H9 (cell line): ENCODE measurements around the gene FGF11. TPM values are rescaled to one million over a fixed set of nuclear protein-coding genes. Genes with fewer than 3 reads are reported as not detected.
A peak's percentile ranks its signal among the peaks of the same experiment; 100 is the strongest.

Source experiments
- DNase-seq: peaks from one replicate; pipeline ENCODE4 v3.0.0-alpha.2; 2017
- H2AFZ ChIP-seq: one replicate; pipeline ENCODE4 v1.6.1; 2013; ENCODE audit warnings: mild to moderate bottlenecking, low read length, control low read depth, moderate library complexity
- H2AK5ac ChIP-seq: 2 replicates; pipeline ENCODE4 v1.6.1; 2013; ENCODE audit warnings: low read length, control low read depth, mixed read lengths; ENCODE audit not compliant: insufficient read length
- H2BK120ac ChIP-seq: one replicate; pipeline ENCODE4 v1.6.1; 2013; ENCODE audit warnings: low read depth, mild to moderate bottlenecking, low read length, control low read depth, inconsistent platforms; ENCODE audit not compliant: poor library complexity, severe bottlenecking
- H2BK12ac ChIP-seq: 2 replicates; pipeline ENCODE4 v1.6.1; 2013; ENCODE audit warnings: low read length, control low read depth, mixed read lengths, low read depth; ENCODE audit not compliant: insufficient read length
- H2BK15ac ChIP-seq: 2 replicates; pipeline ENCODE4 v1.6.1; 2013; ENCODE audit warnings: low read depth, low read length, control low read depth
- H2BK20ac ChIP-seq: one replicate; pipeline ENCODE4 v1.6.1; 2013; ENCODE audit warnings: low read depth, mild to moderate bottlenecking, low read length, control low read depth, inconsistent platforms; ENCODE audit not compliant: poor library complexity, severe bottlenecking
- H2BK5ac ChIP-seq: 2 replicates; pipeline ENCODE4 v1.6.1; 2013; ENCODE audit warnings: low read length, control low read depth, mixed read lengths; ENCODE audit not compliant: insufficient read length
- H3K14ac ChIP-seq: 2 replicates; pipeline ENCODE4 v1.6.1; 2013; ENCODE audit warnings: low read length, control low read depth; ENCODE audit not compliant: insufficient read depth
- H3K18ac ChIP-seq: 2 replicates; pipeline ENCODE4 v1.6.1; 2013; ENCODE audit warnings: low read depth, mild to moderate bottlenecking, mixed read lengths, low read length, control low read depth; ENCODE audit not compliant: insufficient read length
- H3K23ac ChIP-seq: 2 replicates; pipeline ENCODE4 v1.6.1; 2013; ENCODE audit warnings: low read length, control low read depth, mixed read lengths, low read depth; ENCODE audit not compliant: insufficient read length
- H3K23me2 ChIP-seq: 2 replicates; pipeline ENCODE4 v1.6.1; 2013; ENCODE audit warnings: low read depth, mild to moderate bottlenecking, mixed read lengths, low read length, control low read depth; ENCODE audit not compliant: insufficient read length, poor library complexity, severe bottlenecking
- H3K27ac ChIP-seq: 2 replicates; pipeline ENCODE4 v1.5.1; 2013; ENCODE audit warnings: low read length, control low read depth, mixed read lengths, low read depth; ENCODE audit not compliant: insufficient read length
- H3K27me3 ChIP-seq: 2 replicates; pipeline ENCODE4 v1.6.1; 2013; ENCODE audit warnings: low read length, control low read depth, inconsistent platforms; ENCODE audit not compliant: insufficient read depth
- H3K4ac ChIP-seq: 2 replicates; pipeline ENCODE4 v1.6.1; 2013; ENCODE audit warnings: low read depth, mild to moderate bottlenecking, control low read depth, inconsistent platforms, low read length, moderate library complexity
- H3K4me1 ChIP-seq: 2 replicates; pipeline ENCODE4 v1.6.1; 2013; ENCODE audit warnings: low read length, control low read depth, inconsistent platforms; ENCODE audit not compliant: insufficient read depth
- H3K4me2 ChIP-seq: 2 replicates; pipeline ENCODE4 v1.6.1; 2013; ENCODE audit warnings: low read length, control low read depth, mixed read lengths; ENCODE audit not compliant: insufficient read length, insufficient read depth
- H3K56ac ChIP-seq: 2 replicates; pipeline ENCODE4 v1.6.1; 2013; ENCODE audit warnings: low read depth, mild to moderate bottlenecking, mixed read lengths, low read length, control low read depth; ENCODE audit not compliant: insufficient read length
- H3K79me1 ChIP-seq: 2 replicates; pipeline ENCODE4 v1.6.1; 2013; ENCODE audit warnings: low read depth, mild to moderate bottlenecking, moderate library complexity, low read length, control low read depth, inconsistent platforms; ENCODE audit not compliant: insufficient read depth, poor library complexity, severe bottlenecking
- H3K79me2 ChIP-seq: 2 replicates; pipeline ENCODE4 v1.6.1; 2013; ENCODE audit warnings: low read length, control low read depth, inconsistent platforms; ENCODE audit not compliant: insufficient read depth
- H3K9ac ChIP-seq: 2 replicates; pipeline ENCODE4 v1.6.1; 2013; ENCODE audit warnings: low read length, control low read depth, mixed read lengths; ENCODE audit not compliant: insufficient read length; ENCODE audit errors: extremely low read depth
- H3K9me3 ChIP-seq: one replicate; pipeline ENCODE4 v1.6.1; 2013; ENCODE audit warnings: low read depth, low read length, inconsistent platforms; ENCODE audit not compliant: control insufficient read depth
- H3T11ph ChIP-seq: one replicate; pipeline ENCODE4 v1.6.1; 2013; ENCODE audit warnings: mild to moderate bottlenecking, low read length, control low read depth, inconsistent platforms
- H4K20me1 ChIP-seq: one replicate; pipeline ENCODE4 v1.6.1; 2013; ENCODE audit not compliant: control insufficient read depth, insufficient read length, insufficient read depth
- H4K5ac ChIP-seq: 2 replicates; pipeline ENCODE4 v1.6.1; 2013; ENCODE audit warnings: low read depth, mild to moderate bottlenecking, mixed read lengths, low read length, control low read depth; ENCODE audit not compliant: insufficient read length
- H4K8ac ChIP-seq: replicated peaks from 2 replicates; pipeline ENCODE4 v1.6.1; 2013; ENCODE audit warnings: low read length, control low read depth, mixed read lengths, low read depth; ENCODE audit not compliant: insufficient read length
- H4K91ac ChIP-seq: 2 replicates; pipeline ENCODE4 v1.6.1; 2013; ENCODE audit warnings: low read depth, mild to moderate bottlenecking, moderate library complexity, mixed read lengths, low read length, control low read depth; ENCODE audit not compliant: insufficient read length
- H3K27ac Mint-ChIP-seq, 3 experiments: 2 replicates in 2 of 3; 3 replicates in 1 of 3; pipeline ENCODE4 v1.8.0; 2020 to 2021; ENCODE audit warnings: mixed read lengths in 3 of 3, mild to moderate bottlenecking in 1 of 3, moderate library complexity in 1 of 3
- H3K27me3 Mint-ChIP-seq: 2 replicates; pipeline ENCODE4 v1.8.0; 2021; ENCODE audit warnings: low read depth, mild to moderate bottlenecking, moderate library complexity, mixed read lengths
- H3K36me3 Mint-ChIP-seq, 3 experiments: 2 replicates in 2 of 3; 3 replicates in 1 of 3; pipeline ENCODE4 v1.8.0; 2020 to 2021; ENCODE audit warnings: low read depth in 3 of 3, mixed read lengths in 3 of 3; ENCODE audit not compliant: insufficient read depth in 1 of 3
- H3K4me1 Mint-ChIP-seq, 2 experiments: 2 replicates each; pipeline ENCODE4 v1.8.0; 2020; ENCODE audit warnings: mixed read lengths in 2 of 2
- H3K4me3 Mint-ChIP-seq, 2 experiments: 2 replicates in 1 of 2; 3 replicates in 1 of 2; pipeline ENCODE4 v1.8.0; 2020 to 2021; ENCODE audit warnings: mild to moderate bottlenecking in 2 of 2, mixed read lengths in 2 of 2, moderate library complexity in 1 of 2
- H3K9me3 Mint-ChIP-seq, 2 experiments: 2 replicates in 1 of 2; 3 replicates in 1 of 2; pipeline ENCODE4 v1.8.0; 2020; ENCODE audit warnings: mild to moderate bottlenecking in 2 of 2, mixed read lengths in 2 of 2, moderate library complexity in 1 of 2
- CTCF ChIP-seq: fragments of 200-600 bp; sonication (generic); conservative IDR thresholded peaks from 3 replicates; pipeline ENCODE4 v1.8.0; 2021; ENCODE audit warnings: antibody characterized with exemption, mild to moderate bottlenecking
- WGBS: extraction: QIAGEN DNeasy Blood & Tissue Kit; methylation state at CpG from one replicate; pipeline ENCODE4 v1.1.7; 2013; ENCODE audit warnings: missing lambda C conversion rate, low lambda C conversion rate, mixed read lengths; ENCODE audit not compliant: insufficient read length; ENCODE audit errors: extremely low coverage; 5-methylcytosine and 5-hydroxymethylcytosine counted together
- total RNA-seq: library from RNA; stranded (reverse); gene quantifications from 2 replicates; pipeline ENCODE4 v1.2.1, GENCODE V29; 2021

Gene FGF11
- total RNA-seq, 1 experiment from 2014 or later: 15.2 TPM

DNA sequence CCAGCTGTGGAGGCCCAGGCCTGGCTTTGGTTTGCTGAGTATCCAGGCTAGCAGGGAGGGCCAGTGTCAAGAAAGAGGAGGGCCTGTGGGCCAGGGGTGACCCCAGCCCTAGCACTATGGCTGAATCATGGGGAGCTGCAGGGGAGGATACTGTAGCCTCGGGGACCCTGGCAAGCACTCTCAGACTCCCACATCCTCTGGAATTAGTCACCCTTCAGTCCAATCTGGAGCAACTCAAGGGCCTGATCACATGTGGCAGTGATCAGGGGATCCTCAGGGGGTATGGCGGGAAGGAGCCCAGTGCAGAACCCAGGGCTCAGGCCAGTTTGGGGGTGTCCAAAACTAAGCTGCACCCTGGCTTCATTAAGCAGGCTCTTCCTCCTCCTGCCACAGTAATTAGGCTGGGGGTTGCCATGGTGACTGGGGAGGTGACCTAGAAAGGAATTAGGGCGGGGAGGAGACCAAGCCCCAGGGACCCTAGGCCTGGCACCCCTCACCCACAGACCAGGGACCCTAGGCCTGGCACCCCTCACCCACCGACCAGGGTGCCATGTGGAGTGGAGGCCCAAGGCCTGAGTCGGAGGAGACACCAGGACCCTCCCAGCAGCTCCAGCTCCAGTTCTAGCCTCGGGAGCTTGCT, 25.8 kb upstream of the FGF11 start:
- H4K8ac ChIP-seq: no peak overlapping the region
- no peaks in the 10 kb centered on the region for H4K20me1 ChIP-seq
- Mint-ChIP-seq H3K4me3 (no peak overlapping the region), H3K27me3 (no peaks in the 10 kb centered on the region), H3K4me1 (peaks cover 4 to 18% of the 10 kb centered on the region in 2 experiments; a peak in 3 of 4 replicates), H3K9me3 (peaks cover 0 to 2% of the 10 kb centered on the region in 2 experiments; a peak in 1 of 5 replicates), H3K27ac (peak overlapping the region in 1 of 3 experiments; percentile 20; a peak in 3 of 7 replicates), H3K36me3 (peaks cover 24 to 63% (median 54%) of the 10 kb centered on the region in 3 experiments)
- H3K56ac ChIP-seq: no peak overlapping the region
- no peaks in the 10 kb centered on the region for H3K27me3 ChIP-seq
- no peaks in the 10 kb centered on the region for H3K4me1 ChIP-seq
- H3K9me3 ChIP-seq: no peaks in the 10 kb centered on the region
- H3T11ph ChIP-seq: no peak overlapping the region
- H3K79me1 ChIP-seq: no peaks in the 10 kb centered on the region
- no peak overlapping the region for H4K91ac ChIP-seq
- no peak for DNase-seq
- no peak overlapping the region for H2BK5ac ChIP-seq
- WGBS: no CpG with 5 or more reads among the region's 6 CpGs
- no peak overlapping the region for H2BK15ac ChIP-seq
- no peak overlapping the region for H3K4me2 ChIP-seq
- no peak overlapping the region for H3K14ac ChIP-seq
- H2BK120ac ChIP-seq: no peak overlapping the region
- no peak overlapping the region for H3K9ac ChIP-seq
- H2AK5ac ChIP-seq: no peak overlapping the region
- no peak for TF ChIP-seq CTCF
- no peaks in the 10 kb centered on the region for H3K79me2 ChIP-seq
- H2AFZ ChIP-seq: no peak overlapping the region
- H3K27ac ChIP-seq: no peak overlapping the region
- no peaks in the 10 kb centered on the region for H3K23me2 ChIP-seq
- H3K18ac ChIP-seq: no peak overlapping the region
- H4K5ac ChIP-seq: no peak overlapping the region
- no peak overlapping the region for H2BK12ac ChIP-seq
- H2BK20ac ChIP-seq: no peak overlapping the region
- no peak overlapping the region for H3K4ac ChIP-seq
- H3K23ac ChIP-seq: no peak overlapping the region
